HAP-1 (cell line): ENCODE results near the gene SUN5.

Experiments
- DNase-seq, 2 experiments: peaks; one replicate each; pipeline ENCODE4 v3.0.0-alpha.2; 2016 to 2020; ENCODE audit warnings: low spot score in 2 of 2
- H3K27me3 ChIP-seq: fragments of 250-450 bp; sonication (Bioruptor Pico); 2 replicates; pipeline ENCODE4 v1.5.1; 2020; ENCODE audit warnings: low read depth, mild to moderate bottlenecking, moderate library complexity
- H3K36me3 ChIP-seq: fragments of 250-450 bp; sonication (Bioruptor Pico); replicated peaks from 2 replicates; pipeline ENCODE4 v1.5.1; 2020; ENCODE audit warnings: mild to moderate bottlenecking
- H3K4me1 ChIP-seq: fragments of 250-450 bp; sonication (Bioruptor Pico); 2 replicates; pipeline ENCODE4 v1.5.1; 2020; ENCODE audit warnings: mild to moderate bottlenecking
- H3K4me3 ChIP-seq: fragments of 250-450 bp; sonication (Bioruptor Pico); 2 replicates; pipeline ENCODE4 v1.5.1; 2020; ENCODE audit warnings: mild to moderate bottlenecking, moderate library complexity
- H3K9me3 ChIP-seq: fragments of 250-450 bp; sonication (Bioruptor Pico); 2 replicates; pipeline ENCODE4 v1.5.1; 2020; ENCODE audit warnings: mild to moderate bottlenecking, moderate library complexity
- in situ Hi-C: fragments of 300-500 bp; cut with MboI; formaldehyde crosslinking; loops from 3 replicates; pipeline ENCODE4 v1.14.3; 2020; ENCODE audit warnings: low sequenced_read_pairs, inconsistent platforms, mixed read lengths

The SUN5 gene

GRCh38 chr20:33023439-33024242 lies 19.4 kb upstream of the SUN5 start:
- in situ Hi-C loops, result no loop called here
- Histone ChIP-seq H3K4me3 (no peak overlapping the region), H3K36me3 (no peaks in the 10 kb centered on the region), H3K4me1 (no peaks in the 10 kb centered on the region), H3K9me3 (no peaks in the 10 kb centered on the region), H3K27me3 (no peaks in the 10 kb centered on the region)
- DNase-seq, result no peak

- Histone ChIP-seq H3K4me3 (no peak overlapping the region), H3K27me3 (no peaks in the 10 kb centered on the region), H3K36me3 (no peaks in the 10 kb centered on the region), H3K9me3 (no peaks in the 10 kb centered on the region), H3K4me1 (no peaks in the 10 kb centered on the region)
- DNase-seq, result no peak
- in situ Hi-C loops, result no loop called here
These were observed 18.6 kb upstream of the SUN5 start for GRCh38 chr20:33022694-33023438.

- Histone ChIP-seq H3K4me3 (no peak overlapping the region), H3K36me3 (no peaks in the 10 kb centered on the region), H3K9me3 (no peaks in the 10 kb centered on the region), H3K27me3 (no peaks in the 10 kb centered on the region), H3K4me1 (no peaks in the 10 kb centered on the region)
- DNase-seq, result no peak
- in situ Hi-C loops, result no loop called here
These were observed 18.1 kb upstream of the SUN5 start for GRCh38 chr20:33022289-33022688.

DNA sequence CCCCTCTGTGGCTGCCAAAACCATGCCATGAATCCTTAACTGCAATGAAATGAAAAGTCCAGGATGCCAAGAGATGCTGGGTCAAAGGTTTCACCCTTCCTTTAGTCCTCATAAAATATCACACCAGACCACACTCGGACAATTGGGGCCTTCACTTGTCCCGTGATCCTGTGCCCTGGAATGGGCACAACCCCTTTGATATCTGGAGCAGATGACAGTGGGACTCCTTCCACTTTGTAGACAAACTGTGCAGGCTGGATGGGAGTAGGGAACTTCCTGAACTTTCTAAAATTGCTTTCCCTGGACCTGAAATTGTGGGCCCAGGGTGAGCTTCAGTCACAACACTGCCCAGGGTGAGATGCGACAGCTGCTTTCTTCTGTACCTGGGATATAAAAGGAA lies 17.6 kb upstream of the SUN5 start:
- Histone ChIP-seq H3K9me3 (no peaks in the 10 kb centered on the region), H3K36me3 (no peaks in the 10 kb centered on the region), H3K4me3 (no peak overlapping the region), H3K27me3 (no peaks in the 10 kb centered on the region), H3K4me1 (no peaks in the 10 kb centered on the region)
- in situ Hi-C loops, result no loop called here
- no peak for DNase-seq

- no peak overlapping the region for H3K4me3 ChIP-seq
- in situ Hi-C loops, result no loop called here
- H3K27me3 ChIP-seq, result no peaks in the 10 kb centered on the region
- no peaks in the 10 kb centered on the region for H3K9me3 ChIP-seq
- no peaks in the 10 kb centered on the region for H3K4me1 ChIP-seq
- DNase-seq, result no peak
- no peaks in the 10 kb centered on the region for H3K36me3 ChIP-seq
These were observed 16.3 kb upstream of the SUN5 start for GRCh38 chr20:33020278-33021161.

GRCh38 chr20:33019465-33020277 lies 15.4 kb upstream of the SUN5 start:
- Histone ChIP-seq H3K4me1 (no peaks in the 10 kb centered on the region), H3K36me3 (no peaks in the 10 kb centered on the region), H3K27me3 (no peaks in the 10 kb centered on the region), H3K4me3 (no peak overlapping the region), H3K9me3 (no peaks in the 10 kb centered on the region)
- in situ Hi-C loops, result no loop called here
- DNase-seq, result no peak

DNA sequence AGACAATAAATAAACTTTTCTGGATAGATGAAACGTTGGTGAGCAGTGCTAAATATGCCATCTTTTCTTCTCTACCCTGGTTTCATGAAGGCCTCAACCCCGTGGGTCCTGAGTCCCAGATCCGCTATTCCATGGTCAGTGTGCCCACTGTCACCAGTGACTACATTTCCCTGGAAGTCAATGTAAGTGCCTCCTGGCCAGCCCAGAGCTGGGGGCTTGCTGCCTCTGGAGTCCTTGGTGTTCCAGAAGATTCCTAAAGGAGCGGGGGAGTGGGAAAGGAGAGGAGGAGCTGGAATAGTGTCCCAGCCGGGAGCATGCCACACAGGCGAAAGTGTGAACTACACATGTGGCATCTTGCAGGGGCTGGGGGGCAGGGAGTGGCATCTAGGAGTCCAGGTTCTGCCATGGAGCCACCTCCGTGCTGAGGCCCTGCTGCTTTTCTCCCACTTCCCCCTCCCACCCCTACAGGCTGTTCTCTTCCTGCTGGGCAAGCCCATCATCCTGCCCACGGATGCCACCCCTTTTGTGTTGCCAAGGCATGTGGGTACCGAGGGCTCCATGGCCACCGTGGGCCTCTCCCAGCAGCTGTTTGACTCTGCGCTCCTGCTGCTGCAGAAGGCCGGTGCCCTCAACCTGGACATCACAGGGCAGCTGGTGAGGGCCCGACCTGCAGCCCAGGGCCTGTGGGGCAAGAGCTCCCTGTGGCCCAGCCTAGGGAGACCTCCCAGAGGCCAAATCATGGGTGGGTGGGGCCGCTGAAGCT lies 14.1 kb upstream of the SUN5 start:
- Histone ChIP-seq H3K36me3 (no peaks in the 10 kb centered on the region), H3K4me3 (no peak overlapping the region), H3K27me3 (no peaks in the 10 kb centered on the region), H3K4me1 (no peaks in the 10 kb centered on the region), H3K9me3 (no peaks in the 10 kb centered on the region)
- DNase-seq, result no peak
- in situ Hi-C loops, result no loop called here

GRCh38 chr20:33017542-33017941 lies 13.3 kb upstream of the SUN5 start:
- DNase-seq, result no peak
- Histone ChIP-seq H3K4me1 (no peaks in the 10 kb centered on the region), H3K36me3 (no peaks in the 10 kb centered on the region), H3K9me3 (no peaks in the 10 kb centered on the region), H3K27me3 (no peaks in the 10 kb centered on the region; the same call in 1 of the 2 replicates), H3K4me3 (no peak overlapping the region)
- in situ Hi-C loops, result no loop called here

DNA sequence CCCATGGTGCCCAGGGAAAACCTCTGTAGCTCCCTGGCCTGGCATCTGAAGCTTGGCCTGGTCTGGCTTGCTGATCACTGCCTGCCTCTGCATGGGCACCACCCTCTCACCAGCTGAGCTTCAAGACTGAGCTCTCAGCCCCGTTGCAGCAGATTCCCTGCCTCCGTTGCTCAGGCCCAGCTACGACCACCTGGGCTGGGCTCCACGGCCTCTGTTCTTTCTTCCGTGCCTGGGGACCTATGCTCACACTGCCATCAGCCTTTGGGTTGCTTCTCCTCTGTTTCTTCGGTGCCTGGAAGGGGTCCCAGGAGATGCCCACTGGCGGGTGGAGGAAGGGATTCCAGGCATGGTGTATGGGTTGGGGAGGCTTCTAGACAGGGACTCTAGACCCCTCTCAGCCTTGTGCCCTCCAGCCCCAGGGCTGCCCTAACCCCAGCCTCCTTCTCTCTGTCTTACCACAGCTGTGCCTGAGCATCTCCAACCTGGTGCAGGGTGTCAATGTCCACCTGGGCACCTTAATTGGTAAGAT lies 12.4 kb upstream of the SUN5 start:
- Histone ChIP-seq H3K36me3 (no peaks in the 10 kb centered on the region), H3K9me3 (no peaks in the 10 kb centered on the region), H3K27me3 (no peaks in the 10 kb centered on the region; the same call in 1 of the 2 replicates), H3K4me1 (no peaks in the 10 kb centered on the region), H3K4me3 (no peak overlapping the region)
- in situ Hi-C loops, result no loop called here
- no peak for DNase-seq

- no peaks in the 10 kb centered on the region for H3K4me1 ChIP-seq
- in situ Hi-C loops, result no loop called here
- DNase-seq, result no peak
- no peaks in the 10 kb centered on the region for H3K9me3 ChIP-seq
- H3K4me3 ChIP-seq, result no peak overlapping the region
- no peaks in the 10 kb centered on the region for H3K36me3 ChIP-seq
- H3K27me3 ChIP-seq, result peaks cover under 1% of the 10 kb centered on the region; the same call in 1 of the 2 replicates
These were observed 11.7 kb upstream of the SUN5 start for GRCh38 chr20:33015700-33016580.

DNA sequence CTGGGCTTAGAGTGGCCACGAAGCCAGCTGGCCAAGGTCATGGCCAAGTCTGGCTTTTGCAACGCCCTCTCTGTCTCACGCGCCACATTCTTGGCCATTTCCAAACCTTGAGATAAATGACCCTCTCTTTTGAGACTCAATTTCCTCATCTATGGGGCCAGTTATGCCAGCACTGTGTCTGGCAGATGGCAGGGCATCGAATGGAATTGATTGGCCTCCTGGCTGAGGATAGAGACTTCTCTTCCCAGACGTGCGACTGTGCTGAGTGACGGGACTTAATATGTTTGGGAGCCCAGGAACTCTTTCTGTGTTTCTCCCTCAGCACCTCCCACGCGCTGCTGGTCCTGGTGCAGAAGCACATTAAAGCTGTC lies 10.9 kb upstream of the SUN5 start:
- Histone ChIP-seq H3K27me3 (peaks cover 4% of the 10 kb centered on the region), H3K4me1 (no peaks in the 10 kb centered on the region), H3K4me3 (no peak overlapping the region), H3K9me3 (no peaks in the 10 kb centered on the region), H3K36me3 (no peaks in the 10 kb centered on the region)
- in situ Hi-C loops, result no loop called here
- no peak for DNase-seq
